Esophagus squamous epithelium (tissue), 4 donors: ENCODE results near the gene SATB1.

Experiments
- CTCF ChIP-seq, 6 experiments: fragments of 450-650 bp in 4 of 6; fragments of 200-600 bp in 2 of 6; sonication (generic) in 2 of 6; IDR thresholded peaks; one replicate each; pipeline ENCODE4 v1.5.1; 2016 to 2019; ENCODE audit warnings: antibody characterized with exemption in 6 of 6, mild to moderate bottlenecking in 4 of 6, moderate library complexity in 4 of 6
- POLR2A ChIP-seq, 4 donors: fragments of 450-650 bp; IDR thresholded peaks; one replicate each; pipeline ENCODE4 v1.6.1; 2017; ENCODE audit warnings: antibody characterized with exemption in 4 of 4, mild to moderate bottlenecking in 4 of 4, moderate library complexity in 3 of 4

GRCh38 chr3:18446149-18446825, 21.1 kb upstream of the SATB1 start:
- TF ChIP-seq CTCF (IDR thresholded peaks at IDR 0.05) = no peak
- no peak for TF ChIP-seq POLR2A (IDR thresholded peaks at IDR 0.05)
